Measurements from ENCODE around the gene MRPS18A. TPM values are rescaled to one million over a fixed set of nuclear protein-coding genes. Genes with fewer than 3 reads are reported as not detected.
"Not testable (repeated sequence)": the region's sequence is repeated elsewhere in the genome, so short reads cannot be mapped to it uniquely, and the experiment has no call there.

MRPS18A gene
- total RNA-seq, 3 donors from 2014 or later: 37.7 to 63.2 (median 40.6) TPM

GRCh38 chr6:43657221-43657802 lies 30.3 kb downstream of the MRPS18A start:
- Histone ChIP-seq H3K27ac (no peak overlapping the region), H3K36me3 (no peaks in the 10 kb centered on the region), H3K27me3 (no peaks in the 10 kb centered on the region), H3K4me1 (no peaks in the 10 kb centered on the region), H3K4me3 (no peak overlapping the region), H3K9me3 (no peaks in the 10 kb centered on the region)
- intact Hi-C loops (cut with DNase I; ENCODE audit: low total_unique reads): no loop called here
- no peak for DNase-seq (ENCODE audit: low spot score in 2 of 2)
- TF ChIP-seq POLR2A (IDR thresholded peaks at IDR 0.05): no peak
- no peak for TF ChIP-seq POLR2AphosphoS5 (IDR thresholded peaks at IDR 0.05)
- no peak for TF ChIP-seq CTCF (IDR thresholded peaks at IDR 0.05)

- H3K27ac ChIP-seq; H3K36me3 ChIP-seq; H3K27me3 ChIP-seq; H3K9me3 ChIP-seq; H3K4me1 ChIP-seq; DNase-seq (ENCODE audit: low spot score in 2 of 2); intact Hi-C loops (cut with DNase I; ENCODE audit: low total_unique reads); H3K4me3 ChIP-seq: not testable (repeated sequence)
Observed at GRCh38 chr6:43652822-43653221, 34.8 kb downstream of the MRPS18A start.

- TF ChIP-seq CTCF (IDR thresholded peaks at IDR 0.05) (no peak), POLR2A (IDR thresholded peaks at IDR 0.05) (no peak)
- no peak for DNase-seq (ENCODE audit: low spot score in 2 of 2)
- Histone ChIP-seq H3K36me3 (no peaks in the 10 kb centered on the region), H3K4me1 (no peaks in the 10 kb centered on the region), H3K4me3 (no peak overlapping the region), H3K27ac (no peak overlapping the region), H3K9me3 (no peaks in the 10 kb centered on the region), H3K27me3 (no peaks in the 10 kb centered on the region)
- intact Hi-C loops (cut with DNase I; ENCODE audit: low total_unique reads): no loop called here
Observed at GRCh38 chr6:43648248-43648647, 39.3 kb downstream of the MRPS18A start.

GRCh38 chr6:43647613-43648012 lies 40.0 kb downstream of the MRPS18A start:
- no peak for DNase-seq (ENCODE audit: low spot score in 2 of 2)
- TF ChIP-seq POLR2A (IDR thresholded peaks at IDR 0.05) (no peak), POLR2AphosphoS5 (IDR thresholded peaks at IDR 0.05) (no peak), CTCF (IDR thresholded peaks at IDR 0.05) (no peak)
- intact Hi-C loops (cut with DNase I; ENCODE audit: low total_unique reads): no loop called here
- Histone ChIP-seq H3K9me3 (no peaks in the 10 kb centered on the region), H3K4me1 (no peaks in the 10 kb centered on the region), H3K4me3 (no peak overlapping the region), H3K27me3 (no peaks in the 10 kb centered on the region), H3K36me3 (no peaks in the 10 kb centered on the region), H3K27ac (no peak overlapping the region)

- no peak for DNase-seq (ENCODE audit: low spot score in 2 of 2)
- no peak for TF ChIP-seq CTCF (IDR thresholded peaks at IDR 0.05)
- no peak for TF ChIP-seq POLR2AphosphoS5 (IDR thresholded peaks at IDR 0.05)
- TF ChIP-seq POLR2A (IDR thresholded peaks at IDR 0.05): no peak
- H3K36me3 ChIP-seq: no peaks in the 10 kb centered on the region
- no peaks in the 10 kb centered on the region for H3K4me1 ChIP-seq
- peak overlapping the region; percentile 38 to 74 (median 60) for H3K4me3 ChIP-seq
- H3K27me3 ChIP-seq: no peaks in the 10 kb centered on the region
- peak overlapping the region; percentile 71 to 85 for H3K27ac ChIP-seq
- no peaks in the 10 kb centered on the region for H3K9me3 ChIP-seq
- intact Hi-C loops (cut with DNase I; ENCODE audit: low total_unique reads): loop anchor here (1.0 kb wide), 1 partner anchor 16 kb away; no protein-coding TSS in a partner anchor
Observed at GRCh38 chr6:43645613-43645964, 42.0 kb downstream of the MRPS18A start.
